ENCODE results near the gene ATL1.
"Not testable (repeated sequence)": the region's sequence is repeated elsewhere in the genome, so short reads cannot be mapped to it uniquely, and the experiment has no call there.

Gene ATL1

DNA sequence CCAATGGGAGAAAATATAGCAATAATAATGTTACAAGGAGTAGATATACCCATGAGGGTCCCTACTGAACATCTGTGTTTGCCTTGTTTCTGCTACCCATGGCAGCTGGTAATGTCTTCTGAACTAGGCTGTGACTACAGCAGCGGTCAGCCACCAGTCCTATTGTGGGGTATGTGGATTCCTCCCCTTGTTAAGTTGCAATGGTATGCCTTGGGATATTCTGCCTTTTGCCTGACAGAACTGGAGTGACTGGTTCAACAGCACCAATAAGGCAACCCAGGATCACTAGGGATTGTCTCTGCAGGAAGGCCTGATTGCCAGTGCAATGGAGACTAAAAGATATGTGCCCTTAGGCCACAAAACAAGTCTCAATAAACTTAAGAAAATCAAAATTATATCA, 9.7 kb upstream of the ATL1 start:
- Histone ChIP-seq H3K36me3 (ENCODE audit: insufficient read depth, low read length) (no peaks in the 10 kb centered on the region), H3K9me2 (replicated peaks; ENCODE audit: low read depth, low read length) (no peaks in the 10 kb centered on the region), H3K9me3 (ENCODE audit: insufficient read depth, low read depth, low read length) (no peaks in the 10 kb centered on the region), H3K4me3 (ENCODE audit: low read length, poor library complexity, severe bottlenecking) (no peak overlapping the region), H3K27me3 (ENCODE audit: insufficient read depth, low read length, poor library complexity, severe bottlenecking) (no peaks in the 10 kb centered on the region), H4K20me1 (ENCODE audit: insufficient read depth, low read length, poor library complexity, severe bottlenecking) (no peaks in the 10 kb centered on the region), H3K4me2 (ENCODE audit: low read depth, low read length, poor library complexity, severe bottlenecking) (no peak overlapping the region), H3F3A (ENCODE audit: low read depth) (no peaks in the 10 kb centered on the region), H3K4me1 (ENCODE audit: insufficient read depth, low read length, poor library complexity, severe bottlenecking) (no peaks in the 10 kb centered on the region), H3K79me2 (ENCODE audit: insufficient read depth, low read length) (no peaks in the 10 kb centered on the region), H2AFZ (ENCODE audit: low read length) (no peak overlapping the region), H3K9ac (ENCODE audit: low read depth, low read length, poor library complexity, severe bottlenecking) (no peak overlapping the region)
- TF ChIP-seq EZH2phosphoT487 (IDR thresholded peaks at IDR 0.05; ENCODE audit: borderline replicate concordance) = no peak
- TF ChIP-seq CTCF (conservative IDR thresholded peaks at IDR 0.05; ENCODE audit: low read length) = no peak

- no peaks in the 10 kb centered on the region for H3K9me2 ChIP-seq (replicated peaks; ENCODE audit: low read depth, low read length)
- no peak for TF ChIP-seq EZH2phosphoT487 (IDR thresholded peaks at IDR 0.05; ENCODE audit: borderline replicate concordance)
- TF ChIP-seq CTCF (conservative IDR thresholded peaks at IDR 0.05; ENCODE audit: low read length) = no peak
- H3K9me3 ChIP-seq (ENCODE audit: insufficient read depth, low read depth, low read length) = no peaks in the 10 kb centered on the region
Measured at GRCh38 chr14:50551877-50552276, 8.1 kb upstream of the ATL1 start.

DNA sequence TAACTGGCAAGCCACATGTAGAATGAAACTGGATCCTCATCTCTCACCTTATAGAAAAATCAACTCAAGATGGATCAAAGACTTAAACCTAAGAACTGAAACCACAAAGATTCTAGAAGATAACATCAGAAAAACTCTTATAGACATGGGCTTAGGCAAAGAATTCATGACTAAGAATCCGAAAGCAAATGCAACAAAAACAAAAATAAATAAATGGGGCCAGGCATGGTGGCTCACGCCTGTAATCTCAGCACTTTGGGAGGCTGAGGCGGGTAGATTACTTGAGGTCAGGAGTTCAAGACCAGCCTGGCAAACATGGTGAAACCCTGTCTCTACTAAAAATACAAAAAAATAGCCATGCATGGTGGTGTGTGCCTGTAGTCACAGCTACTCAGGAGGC, 7.1 kb upstream of the ATL1 start:
- H3K79me2 ChIP-seq (ENCODE audit: insufficient read depth, low read length); H3K9me2 ChIP-seq (replicated peaks; ENCODE audit: low read depth, low read length); H3K9ac ChIP-seq (ENCODE audit: low read depth, low read length, poor library complexity, severe bottlenecking); H3F3A ChIP-seq (ENCODE audit: low read depth); H3K4me3 ChIP-seq (ENCODE audit: low read length, poor library complexity, severe bottlenecking); H2AFZ ChIP-seq (ENCODE audit: low read length); H3K27me3 ChIP-seq (ENCODE audit: insufficient read depth, low read length, poor library complexity, severe bottlenecking); H3K4me1 ChIP-seq (ENCODE audit: insufficient read depth, low read length, poor library complexity, severe bottlenecking); H3K36me3 ChIP-seq (ENCODE audit: insufficient read depth, low read length); H4K20me1 ChIP-seq (ENCODE audit: insufficient read depth, low read length, poor library complexity, severe bottlenecking); H3K4me2 ChIP-seq (ENCODE audit: low read depth, low read length, poor library complexity, severe bottlenecking); H3K9me3 ChIP-seq (ENCODE audit: insufficient read depth, low read depth, low read length): not testable (repeated sequence)

More at GRCh38 chr14:50551877-50552276, 8.1 kb upstream of the ATL1 start:
- H3K36me3 ChIP-seq (ENCODE audit: insufficient read depth, low read length) = no peaks in the 10 kb centered on the region
- H4K20me1 ChIP-seq (ENCODE audit: insufficient read depth, low read length, poor library complexity, severe bottlenecking) = no peaks in the 10 kb centered on the region
- no peak overlapping the region for H2AFZ ChIP-seq (ENCODE audit: low read length)
- no peak overlapping the region for H3K4me3 ChIP-seq (ENCODE audit: low read length, poor library complexity, severe bottlenecking)
- no peaks in the 10 kb centered on the region for H3K4me1 ChIP-seq (ENCODE audit: insufficient read depth, low read length, poor library complexity, severe bottlenecking)
- H3F3A ChIP-seq (ENCODE audit: low read depth) = no peaks in the 10 kb centered on the region
- no peaks in the 10 kb centered on the region for H3K79me2 ChIP-seq (ENCODE audit: insufficient read depth, low read length)
- H3K27me3 ChIP-seq (ENCODE audit: insufficient read depth, low read length, poor library complexity, severe bottlenecking) = no peaks in the 10 kb centered on the region
- no peak overlapping the region for H3K4me2 ChIP-seq (ENCODE audit: low read depth, low read length, poor library complexity, severe bottlenecking)
- no peak overlapping the region for H3K9ac ChIP-seq (ENCODE audit: low read depth, low read length, poor library complexity, severe bottlenecking)

- Histone ChIP-seq H3K79me2 (ENCODE audit: insufficient read depth, low read length) (peaks cover 14% of the 10 kb centered on the region), H3K4me1 (ENCODE audit: insufficient read depth, low read length, poor library complexity, severe bottlenecking) (peaks cover 24% of the 10 kb centered on the region), H3K4me2 (ENCODE audit: low read depth, low read length, poor library complexity, severe bottlenecking) (peak overlapping the region; percentile 89), H3F3A (ENCODE audit: low read depth) (no peaks in the 10 kb centered on the region), H4K20me1 (ENCODE audit: insufficient read depth, low read length, poor library complexity, severe bottlenecking) (no peaks in the 10 kb centered on the region), H3K36me3 (ENCODE audit: insufficient read depth, low read length) (no peaks in the 10 kb centered on the region), H3K4me3 (ENCODE audit: low read length, poor library complexity, severe bottlenecking) (peak overlapping the region; percentile 86), H3K9me2 (replicated peaks; ENCODE audit: low read depth, low read length) (no peaks in the 10 kb centered on the region), H3K9ac (ENCODE audit: low read depth, low read length, poor library complexity, severe bottlenecking) (peak overlapping the region; percentile 81), H2AFZ (ENCODE audit: low read length) (peak overlapping the region; percentile 92), H3K9me3 (ENCODE audit: insufficient read depth, low read depth, low read length) (no peaks in the 10 kb centered on the region), H3K27me3 (ENCODE audit: insufficient read depth, low read length, poor library complexity, severe bottlenecking) (no peaks in the 10 kb centered on the region)
- no peak for TF ChIP-seq CTCF (conservative IDR thresholded peaks at IDR 0.05; ENCODE audit: low read length)
- no peak for TF ChIP-seq EZH2phosphoT487 (IDR thresholded peaks at IDR 0.05; ENCODE audit: borderline replicate concordance)
Measured at GRCh38 chr14:50560931-50561285, 963 bp downstream of the ATL1 start.
